GM21576 (cell line): ENCODE data around the gene RNF31.

Experiments
- ATAC-seq: cut with Tn5 transposase; IDR thresholded peaks from one replicate; pipeline ENCODE4 v1.9.1; 2021; ENCODE audit warnings: mild to moderate bottlenecking, moderate library complexity; ENCODE audit not compliant: unreplicated experiment

The RNF31 gene

DNA sequence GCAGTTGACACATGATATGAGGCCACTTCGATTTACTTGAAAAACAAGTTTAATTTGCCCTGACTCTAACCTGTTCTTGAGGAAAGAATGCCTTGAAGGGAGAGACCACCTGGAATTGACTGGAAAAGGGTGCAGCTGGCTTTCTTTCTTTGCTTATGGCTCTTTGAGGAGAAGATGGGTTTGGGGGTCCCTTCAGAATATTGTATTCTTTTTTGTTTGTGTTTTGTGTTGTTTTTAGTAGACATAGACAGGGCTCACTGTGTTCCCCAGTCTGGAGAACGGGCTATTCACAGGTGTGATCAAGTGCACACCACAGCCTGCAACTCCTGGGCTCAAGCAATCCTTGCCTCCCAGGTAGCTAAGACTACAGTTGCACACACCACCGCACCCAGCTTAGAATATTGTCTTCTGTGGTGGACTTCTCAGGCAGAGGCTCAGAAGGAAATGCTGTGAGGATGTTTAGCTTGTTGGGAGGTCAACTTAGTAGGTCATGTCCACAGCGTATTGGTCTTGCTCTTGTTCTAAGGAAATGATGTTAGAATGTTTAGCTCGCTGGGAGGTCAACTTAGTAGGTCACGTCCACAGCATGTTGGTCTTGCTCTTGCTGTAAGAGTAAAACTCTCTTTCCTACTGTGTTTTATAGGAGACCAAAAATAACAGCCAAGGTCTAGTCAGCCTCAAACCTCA is 31.0 kb upstream of the RNF31 start:
- ATAC-seq = no peak

DNA sequence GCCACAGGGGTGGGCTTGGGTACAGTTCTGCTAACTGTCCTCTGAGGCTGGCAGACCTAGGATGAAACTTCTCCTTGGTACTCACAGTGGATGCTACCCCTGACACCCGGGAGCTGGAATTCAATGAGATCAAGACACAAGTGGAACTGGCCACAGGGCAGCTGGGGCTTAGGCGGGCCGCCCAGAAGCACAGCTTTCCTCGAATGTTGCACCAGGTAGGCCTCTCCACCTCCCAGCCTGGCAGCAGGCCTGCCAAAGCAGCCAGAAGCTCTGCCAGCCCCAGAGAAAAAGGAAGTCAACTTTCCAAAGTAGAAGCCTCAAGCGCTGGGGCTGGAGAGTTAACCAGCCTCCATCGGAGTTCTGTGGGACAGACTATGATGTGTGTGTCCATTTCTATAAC is 30.1 kb upstream of the RNF31 start:
- no peak for ATAC-seq

DNA sequence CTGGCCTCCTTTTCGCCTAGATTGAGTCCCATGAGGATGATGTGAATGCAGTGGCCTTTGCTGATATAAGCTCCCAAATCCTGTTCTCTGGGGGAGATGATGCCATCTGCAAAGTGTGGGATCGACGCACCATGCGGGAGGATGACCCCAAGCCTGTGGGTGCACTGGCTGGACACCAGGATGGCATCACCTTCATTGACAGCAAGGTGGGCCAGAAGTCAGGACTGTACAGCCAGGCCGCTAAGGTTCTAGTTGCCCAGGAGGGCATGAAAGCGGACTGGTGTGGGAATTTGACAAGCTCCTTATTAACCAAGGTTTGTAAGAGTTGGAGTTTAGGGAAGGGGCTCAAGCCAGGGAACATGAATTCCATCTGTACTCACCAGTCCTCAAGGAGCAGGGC is 27.6 kb upstream of the RNF31 start:
- ATAC-seq = no peak

DNA sequence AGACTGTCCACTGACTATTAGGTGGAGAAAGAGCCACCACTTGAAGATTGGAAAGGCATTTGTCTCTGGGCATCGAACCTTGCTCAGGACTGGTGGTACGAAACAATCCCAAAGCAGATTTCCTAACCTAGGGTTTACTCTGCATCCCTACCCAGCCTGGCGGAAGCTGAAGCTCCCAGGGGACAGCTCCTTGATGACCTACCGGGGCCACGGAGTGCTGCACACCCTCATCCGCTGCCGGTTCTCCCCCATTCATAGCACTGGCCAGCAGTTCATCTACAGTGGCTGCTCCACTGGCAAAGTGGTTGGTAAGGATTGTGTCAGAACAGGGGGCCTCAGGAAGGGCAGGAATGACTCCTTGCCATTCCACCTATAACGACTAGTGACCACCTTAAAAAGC is 26.1 kb upstream of the RNF31 start:
- no peak for ATAC-seq

DNA sequence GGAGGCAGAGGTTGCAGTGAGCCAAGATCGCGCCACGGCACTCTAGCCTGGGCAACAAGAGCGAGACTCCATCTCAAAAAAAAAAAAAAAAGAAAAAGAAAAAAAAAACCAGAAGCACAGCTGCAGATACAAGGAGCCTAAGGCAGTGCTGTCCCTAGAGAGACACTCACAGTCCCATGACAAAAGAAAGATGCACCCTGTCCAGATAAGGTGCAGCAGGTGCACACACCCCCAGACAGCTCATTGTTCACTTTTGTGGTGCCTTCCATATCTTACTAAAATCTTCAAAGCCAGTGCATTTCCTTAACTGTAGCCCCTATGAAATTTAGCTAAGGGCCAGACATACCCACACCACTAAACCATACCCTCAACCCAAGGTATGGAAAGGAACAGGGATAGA is 24.9 kb upstream of the RNF31 start:
- ATAC-seq = no peak

DNA sequence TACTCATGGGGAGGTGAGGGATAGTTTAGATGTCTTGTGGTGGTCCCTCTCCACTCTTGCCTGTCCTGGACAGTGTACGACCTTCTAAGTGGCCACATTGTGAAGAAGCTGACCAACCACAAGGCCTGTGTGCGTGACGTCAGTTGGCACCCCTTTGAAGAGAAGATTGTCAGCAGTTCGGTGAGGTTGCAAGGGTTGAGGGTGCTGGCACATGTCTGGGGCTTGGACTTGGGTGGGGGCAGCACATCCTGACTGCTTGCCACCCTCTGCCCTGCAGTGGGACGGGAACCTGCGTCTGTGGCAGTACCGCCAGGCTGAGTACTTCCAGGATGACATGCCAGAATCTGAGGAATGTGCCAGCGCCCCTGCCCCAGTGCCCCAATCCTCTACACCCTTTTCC is 24.4 kb upstream of the RNF31 start:
- no peak for ATAC-seq

DNA sequence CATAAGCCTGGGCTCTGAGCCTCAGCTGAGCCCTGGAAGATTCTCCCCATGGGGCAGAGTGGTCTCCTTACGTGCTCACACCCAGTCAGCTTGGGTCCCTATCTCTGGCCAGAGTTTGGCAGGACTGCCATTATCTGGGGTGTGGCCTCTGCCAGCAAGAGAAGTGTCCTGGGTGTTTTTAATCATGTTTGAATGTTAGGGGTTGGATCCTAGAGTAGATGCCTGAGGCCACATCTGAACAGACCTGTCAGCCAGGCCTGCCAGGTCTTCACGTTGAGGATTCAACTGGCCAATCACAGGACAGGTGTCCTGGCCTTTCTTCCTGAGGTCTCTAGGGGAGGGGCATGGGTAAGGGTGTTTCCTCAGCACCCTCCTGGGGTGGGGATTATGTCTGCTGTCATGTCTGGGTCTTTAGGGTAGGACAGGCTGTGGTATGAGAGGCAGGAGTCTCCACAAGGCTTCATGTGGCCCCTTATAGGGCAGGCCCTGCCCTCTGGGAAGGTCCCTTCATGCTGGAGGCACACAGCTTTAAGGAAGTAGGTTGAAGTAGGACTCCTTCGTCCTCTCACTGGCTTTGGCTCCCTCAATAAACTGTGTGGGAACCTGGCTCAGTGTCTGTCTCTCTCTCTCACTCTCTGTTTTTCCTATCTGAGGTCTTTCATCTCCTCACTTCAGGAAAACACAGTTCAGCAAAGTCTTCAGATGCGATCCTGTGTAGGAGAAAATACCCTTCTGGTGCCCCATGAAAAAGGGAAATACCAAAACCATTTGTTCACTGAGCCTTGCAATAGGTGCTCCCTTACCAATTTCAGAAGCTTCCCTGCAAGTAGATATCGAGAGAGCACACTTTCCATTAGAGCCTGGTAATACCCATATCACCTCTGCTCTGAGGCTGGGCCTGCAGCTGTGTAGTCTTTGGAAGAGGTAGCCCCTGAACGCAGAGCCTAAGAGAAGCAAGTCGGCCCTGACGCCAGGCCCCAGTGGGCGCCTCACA is 23.6 kb upstream of the RNF31 start:
- ATAC-seq = peak; percentile 53

DNA sequence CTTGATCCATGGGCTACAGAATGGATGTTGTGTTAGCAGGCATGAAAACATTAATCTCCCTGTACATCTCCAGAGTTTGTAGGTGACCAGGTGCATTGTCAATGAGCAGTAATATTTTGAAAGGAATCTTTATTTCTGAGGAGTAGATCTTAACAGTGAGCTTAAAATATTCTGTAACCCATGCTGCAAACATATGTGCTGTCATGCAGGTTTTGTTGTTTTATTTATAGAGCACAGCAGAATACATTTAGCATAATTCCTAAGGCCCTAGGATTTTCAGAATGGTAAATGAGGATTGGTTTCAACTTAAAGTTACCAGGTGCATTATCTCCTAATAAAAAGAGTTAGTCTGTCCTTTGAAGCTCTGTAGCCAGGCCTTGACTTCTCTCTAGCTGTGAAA is 20.4 kb upstream of the RNF31 start:
- no peak for ATAC-seq

DNA sequence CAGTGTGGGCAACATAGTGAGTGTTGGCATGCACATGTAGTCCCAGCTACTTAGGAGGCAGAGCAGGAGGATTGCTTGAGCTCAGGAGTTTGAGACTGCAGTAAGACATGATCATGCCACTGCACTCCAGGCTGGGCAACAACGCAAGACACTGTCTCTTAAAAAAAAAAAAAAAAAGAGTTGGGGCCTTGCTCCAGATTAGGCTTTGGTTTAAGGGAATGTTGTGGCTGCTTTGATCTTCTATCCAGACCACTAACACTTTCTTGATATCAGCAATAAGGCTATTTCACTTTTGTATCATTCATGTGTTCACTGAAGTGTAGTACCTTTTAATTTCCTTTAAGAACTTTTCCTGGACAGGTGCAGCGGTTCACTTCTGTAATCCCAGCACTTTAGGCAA is 19.6 kb upstream of the RNF31 start:
- ATAC-seq = no peak

DNA sequence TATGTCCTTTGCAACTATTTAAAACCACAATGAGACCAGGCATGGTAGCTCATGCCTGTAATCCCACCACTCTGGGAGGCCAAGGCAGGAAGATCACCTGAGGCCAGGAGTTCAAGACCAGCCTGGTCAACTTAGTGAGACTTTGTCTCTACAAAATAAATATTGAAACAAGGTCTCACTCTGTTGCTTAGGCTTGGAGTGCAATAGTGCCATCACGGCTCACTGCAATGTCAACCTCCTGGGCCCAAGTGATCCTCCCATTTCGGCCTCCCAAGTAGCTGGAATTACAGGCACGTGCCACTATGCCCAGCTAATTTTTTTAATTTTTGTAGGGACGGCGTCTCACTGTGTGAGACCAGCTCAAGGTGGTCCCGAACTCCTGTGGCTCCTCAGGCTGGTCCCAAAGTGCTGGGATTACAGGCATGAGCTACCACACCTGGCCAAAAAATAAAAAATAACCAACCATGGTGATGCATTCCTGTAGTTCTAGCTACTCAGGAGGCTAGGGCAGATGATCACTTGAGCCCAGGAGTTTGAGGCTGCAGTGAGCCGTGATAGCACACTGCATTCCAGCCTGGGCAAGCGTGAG is 17.8 kb upstream of the RNF31 start:
- no peak for ATAC-seq

DNA sequence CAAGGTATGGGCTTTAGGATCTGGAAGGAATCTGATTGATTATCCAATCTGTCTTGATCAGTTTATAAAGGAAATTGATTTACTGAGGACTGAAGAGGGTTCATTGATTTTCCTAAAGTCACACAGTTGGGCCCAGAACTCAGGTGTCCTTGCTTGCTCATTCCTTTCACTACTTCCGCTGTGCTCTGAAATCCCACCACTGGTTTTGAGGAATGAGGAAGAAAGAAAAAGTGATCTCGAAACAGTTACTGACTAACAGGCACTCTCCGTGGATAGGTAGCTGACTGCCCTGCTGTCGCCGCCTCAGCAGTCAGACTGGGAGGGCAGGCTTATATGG is 16.9 kb upstream of the RNF31 start, which contains the start of gene FITM1:
Gene FITM1 (plus strand): TSS at position 280 of the 337 bp plus-strand sequence. CDS start 905 bp downstream, outside the sequence.
- ATAC-seq = no peak

DNA sequence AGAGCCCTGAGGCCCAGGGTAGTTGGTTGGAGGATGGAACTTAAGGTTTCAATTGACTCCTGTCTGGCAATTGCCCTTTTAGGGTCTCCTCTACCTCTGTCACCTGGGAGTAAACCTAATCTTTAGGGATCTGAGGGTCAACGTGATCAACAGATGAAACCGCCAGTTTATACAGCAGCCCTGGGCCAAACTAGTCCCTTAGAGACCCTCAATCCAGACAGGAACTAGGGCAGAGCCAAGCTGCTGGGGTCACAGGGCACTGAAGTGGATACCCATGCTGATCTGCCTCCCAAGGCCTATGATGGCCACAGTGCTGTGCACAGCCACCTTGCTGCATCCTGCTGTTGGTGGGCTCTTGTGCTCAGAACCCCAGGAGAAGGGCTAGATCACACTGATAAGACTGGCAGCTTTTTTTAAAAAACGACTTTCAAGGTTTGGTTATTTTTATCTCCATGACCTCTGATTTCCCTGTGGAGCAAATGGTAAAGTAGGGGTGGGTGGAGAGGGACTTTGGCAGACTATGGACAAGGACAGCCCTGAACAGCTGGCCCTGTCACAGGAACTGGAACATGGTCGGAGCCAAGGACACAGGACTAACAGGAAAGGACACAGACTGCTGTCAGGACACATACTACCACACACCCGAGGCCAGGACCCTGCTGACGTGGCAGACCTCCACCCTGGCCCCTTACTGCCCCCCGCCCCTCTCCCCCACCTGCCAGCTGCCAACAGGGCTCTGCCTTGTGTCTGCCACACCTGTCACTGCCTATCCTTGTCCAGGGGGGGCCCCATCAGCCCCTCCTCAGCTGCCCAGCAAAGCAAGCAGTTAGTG is 16.4 kb upstream of the RNF31 start:
- no peak for ATAC-seq

DNA sequence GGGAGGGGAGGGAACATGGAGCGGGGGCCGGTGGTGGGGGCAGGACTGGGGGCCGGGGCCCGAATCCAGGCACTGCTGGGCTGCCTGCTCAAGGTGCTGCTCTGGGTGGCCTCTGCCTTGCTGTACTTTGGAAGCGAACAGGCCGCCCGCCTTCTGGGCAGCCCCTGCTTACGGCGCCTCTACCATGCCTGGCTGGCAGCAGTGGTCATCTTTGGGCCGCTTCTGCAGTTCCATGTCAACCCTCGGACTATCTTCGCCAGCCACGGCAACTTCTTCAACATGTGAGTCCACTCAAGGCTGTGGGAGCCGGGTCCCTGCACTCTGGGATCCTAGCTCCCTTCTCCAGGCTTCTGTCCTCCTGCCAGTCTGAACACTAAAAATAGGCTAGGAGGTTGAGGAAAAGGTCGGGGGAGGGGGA is 15.7 kb upstream of the RNF31 start:
- ATAC-seq = no peak

DNA sequence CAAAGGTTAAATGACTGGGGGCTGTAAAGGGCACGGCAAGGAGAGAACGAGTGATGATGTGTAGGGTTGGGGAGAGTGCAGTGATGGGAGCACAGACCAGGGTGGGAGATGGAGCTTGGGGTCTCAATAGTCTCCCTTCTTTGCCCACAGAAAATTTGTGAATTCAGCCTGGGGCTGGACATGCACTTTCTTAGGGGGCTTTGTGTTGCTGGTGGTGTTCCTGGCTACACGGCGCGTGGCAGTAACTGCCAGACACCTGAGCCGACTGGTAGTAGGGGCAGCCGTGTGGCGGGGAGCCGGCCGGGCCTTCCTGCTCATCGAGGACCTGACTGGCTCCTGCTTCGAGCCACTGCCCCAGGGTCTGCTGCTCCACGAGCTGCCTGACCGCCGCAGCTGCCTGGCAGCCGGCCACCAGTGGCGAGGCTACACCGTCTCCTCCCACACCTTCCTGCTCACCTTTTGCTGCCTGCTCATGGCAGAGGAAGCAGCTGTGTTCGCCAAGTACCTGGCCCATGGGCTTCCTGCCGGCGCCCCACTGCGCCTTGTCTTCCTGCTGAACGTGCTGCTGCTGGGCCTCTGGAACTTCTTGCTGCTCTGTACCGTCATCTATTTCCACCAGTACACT is 15.1 kb upstream of the RNF31 start:
- no peak for ATAC-seq

DNA sequence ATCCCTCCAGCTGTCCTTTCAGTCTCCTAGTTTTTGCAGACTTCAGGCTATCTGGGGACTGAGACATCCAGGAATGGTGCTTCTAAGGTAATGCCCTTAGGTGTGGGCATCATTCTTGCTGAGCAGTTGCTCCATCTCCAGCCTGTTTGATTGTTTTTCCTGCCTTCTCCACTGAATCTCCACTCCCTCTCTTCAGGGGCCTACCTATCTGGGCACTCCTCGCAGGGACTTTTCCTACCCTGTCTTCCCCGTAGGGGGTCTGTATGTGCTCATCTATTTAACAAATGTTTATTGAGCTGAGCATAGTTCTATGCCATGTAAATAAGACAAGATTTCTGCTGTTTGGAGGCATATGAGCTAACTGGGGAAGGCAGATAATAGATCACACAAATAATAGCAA is 14.3 kb upstream of the RNF31 start:
- ATAC-seq = no peak

DNA sequence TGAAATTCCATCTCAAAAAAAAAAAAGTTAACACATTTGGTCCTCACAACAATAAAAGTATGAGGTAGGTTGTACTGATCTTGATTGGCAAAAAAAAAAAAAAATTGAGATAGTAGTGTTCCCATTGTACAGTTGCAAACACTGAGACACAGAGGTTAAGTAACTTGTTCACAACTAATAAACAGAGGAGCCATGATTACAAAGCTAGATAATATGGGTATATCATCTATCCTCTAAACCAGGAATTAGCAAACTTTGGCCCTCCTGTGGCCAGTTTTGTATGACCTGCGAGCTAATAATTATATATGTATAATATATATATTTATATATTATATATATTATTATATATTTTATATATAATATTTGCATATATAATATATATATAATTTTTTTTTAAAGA is 13.6 kb upstream of the RNF31 start:
- ATAC-seq = no peak

DNA sequence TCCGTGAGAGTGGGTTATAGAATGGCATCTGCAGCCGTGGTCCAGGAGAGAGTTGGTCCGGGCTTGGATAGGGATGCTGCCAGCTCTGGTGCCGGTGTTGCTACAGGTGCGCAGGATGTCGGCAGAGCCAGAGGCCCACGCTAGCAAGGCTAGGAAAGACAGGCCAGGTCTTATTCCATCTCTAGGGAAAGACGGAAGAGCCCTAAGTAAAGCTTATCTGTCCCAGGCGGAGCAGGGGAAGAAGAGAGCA is 11.8 kb upstream of the RNF31 start:
- no peak for ATAC-seq

DNA sequence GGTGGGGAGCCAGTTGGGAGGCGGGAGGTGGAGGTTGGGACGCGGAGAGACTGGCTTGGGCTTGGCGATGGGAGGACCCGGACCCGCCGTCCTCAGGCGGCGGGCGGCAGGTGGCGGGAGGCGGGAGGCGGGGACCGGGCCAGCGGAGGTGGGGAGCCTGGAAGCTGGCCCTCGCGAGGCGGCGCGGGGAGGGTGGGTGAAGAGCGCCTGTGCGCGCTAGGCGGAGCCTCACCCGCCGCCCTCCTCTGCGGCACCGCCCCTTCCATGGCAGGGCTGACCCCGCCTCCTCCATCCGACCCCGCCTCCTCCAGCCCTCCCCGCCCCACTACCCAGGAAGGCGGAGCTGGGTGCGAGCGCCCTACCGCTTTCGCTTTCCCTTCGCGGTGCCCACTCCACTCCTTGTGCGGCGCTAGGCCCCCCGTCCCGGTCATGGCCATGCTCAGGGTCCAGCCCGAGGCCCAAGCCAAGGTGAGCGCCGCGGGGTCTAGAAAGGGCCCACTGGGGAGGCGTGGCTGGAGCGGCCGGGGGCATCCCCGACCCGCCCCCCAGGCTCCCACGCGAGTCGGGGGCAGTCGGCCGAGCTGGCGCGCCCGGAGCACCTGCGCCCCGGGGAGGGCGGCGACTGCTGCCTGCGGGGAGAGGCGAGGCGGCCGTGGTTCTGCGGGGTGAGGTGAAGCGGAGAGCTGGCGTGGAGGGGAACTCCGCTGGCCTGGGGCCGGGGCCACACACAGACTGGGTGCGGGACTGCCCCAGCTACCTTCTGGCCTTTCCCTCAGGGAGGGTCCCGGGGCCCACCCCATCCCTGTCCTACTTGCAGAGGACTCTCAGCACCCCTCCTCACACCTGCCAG is 11.2 kb upstream of the RNF31 start, which contains the start of gene PSME1:
Gene PSME1 (plus strand): TSS at position 361 of the 850 bp plus-strand sequence. CDS start 69 bp downstream, at position 430.
- peak; percentile 83 for ATAC-seq

DNA sequence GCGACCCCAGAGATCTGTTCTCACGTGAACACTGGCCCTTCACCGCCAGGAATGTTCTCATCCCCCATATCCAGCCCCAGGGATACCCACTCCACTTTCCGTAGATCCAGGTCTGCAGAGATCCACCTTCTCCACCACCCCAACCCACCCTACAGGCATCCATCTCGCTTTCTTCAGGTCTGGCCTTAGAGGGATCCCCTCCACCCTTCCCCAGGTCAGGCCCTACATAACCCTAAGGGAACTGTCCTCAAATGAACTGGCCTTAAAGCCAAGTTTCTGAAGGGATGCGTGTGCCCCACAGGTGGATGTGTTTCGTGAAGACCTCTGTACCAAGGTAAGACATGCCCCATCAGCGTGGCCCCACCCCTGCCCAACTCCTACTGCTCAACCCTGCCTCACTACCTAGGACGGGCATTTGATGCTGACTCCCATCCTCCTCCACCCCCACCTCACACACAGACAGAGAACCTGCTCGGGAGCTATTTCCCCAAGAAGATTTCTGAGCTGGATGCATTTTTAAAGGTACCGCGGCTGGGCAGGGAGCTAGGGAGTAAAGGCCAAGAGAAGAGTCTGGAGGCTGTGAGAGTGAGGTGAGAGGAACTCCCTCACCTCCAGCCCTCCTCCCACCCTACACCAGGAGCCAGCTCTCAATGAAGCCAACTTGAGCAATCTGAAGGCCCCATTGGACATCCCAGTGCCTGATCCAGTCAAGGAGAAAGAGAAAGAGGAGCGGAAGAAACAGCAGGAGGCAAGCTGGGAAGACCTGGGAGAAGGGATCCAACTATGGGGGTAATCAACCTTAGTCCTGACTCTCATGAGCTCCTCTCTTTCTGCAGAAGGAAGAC is 10.4 kb upstream of the RNF31 start:
- no peak for ATAC-seq
